Duodenal mucosa (tissue), 2 donors: ENCODE measurements around the gene FBLN5.
A peak's percentile ranks its signal among the peaks of the same experiment; 100 is the strongest.

ENCODE experiments used
- H3K27ac ChIP-seq: one replicate; pipeline ENCODE4 v1.7.0; 2013; ENCODE audit warnings: low read depth, low read length
- H3K27me3 ChIP-seq, 2 donors: one replicate each; pipeline ENCODE4 v1.7.0; 2013; ENCODE audit warnings: low read length in 2 of 2, control low read depth in 1 of 2; ENCODE audit not compliant: insufficient read depth in 2 of 2, control insufficient read depth in 1 of 2
- H3K36me3 ChIP-seq, 2 donors: one replicate each; pipeline ENCODE4 v1.7.0; 2013; ENCODE audit warnings: low read length in 2 of 2, control low read depth in 1 of 2; ENCODE audit not compliant: insufficient read depth in 2 of 2, control insufficient read depth in 1 of 2
- H3K4me1 ChIP-seq, 2 donors: one replicate each; pipeline ENCODE4 v1.7.0; 2013; ENCODE audit warnings: low read length in 2 of 2, control low read depth in 1 of 2; ENCODE audit not compliant: insufficient read depth in 2 of 2, control insufficient read depth in 1 of 2
- H3K4me3 ChIP-seq, 2 donors: one replicate each; pipeline ENCODE4 v1.7.0; 2013; ENCODE audit warnings: low read length in 2 of 2, low read depth in 1 of 2
- H3K9ac ChIP-seq, 2 donors: one replicate each; pipeline ENCODE4 v1.7.0; 2013; ENCODE audit warnings: low read length in 2 of 2, low read depth in 1 of 2
- H3K9me3 ChIP-seq, 2 donors: one replicate each; pipeline ENCODE4 v1.7.0; 2013; ENCODE audit warnings: low read length in 2 of 2, control low read depth in 1 of 2; ENCODE audit not compliant: control insufficient read depth in 1 of 2

The FBLN5 gene

GRCh38 chr14:91888641-91889476 is 58.6 kb downstream of the FBLN5 start:
- H3K27ac ChIP-seq: no peak overlapping the region
- H3K4me1 ChIP-seq: peaks cover 22 to 29% of the 10 kb centered on the region in 2 donors

GRCh38 chr14:91886961-91887360 is 60.5 kb downstream of the FBLN5 start:
- Histone ChIP-seq H3K4me1 (peaks cover 22 to 29% of the 10 kb centered on the region in 2 donors), H3K36me3 (peaks cover 0 to 3% of the 10 kb centered on the region in 2 donors), H3K4me3 (no peak overlapping the region), H3K27ac (no peak overlapping the region), H3K9me3 (no peaks in the 10 kb centered on the region), H3K9ac (no peak overlapping the region), H3K27me3 (no peaks in the 10 kb centered on the region)

More at GRCh38 chr14:91888641-91889476, 58.6 kb downstream of the FBLN5 start:
- peak overlapping the region in 1 of 2 donors; percentile 9 for H3K9ac ChIP-seq
- no peak overlapping the region for H3K4me3 ChIP-seq
- H3K27me3 ChIP-seq: peaks cover 0 to 3% of the 10 kb centered on the region in 2 donors
- H3K9me3 ChIP-seq: no peaks in the 10 kb centered on the region
- H3K36me3 ChIP-seq: peaks cover 0 to 3% of the 10 kb centered on the region in 2 donors

GRCh38 chr14:91885839-91886238 is 61.7 kb downstream of the FBLN5 start:
- Histone ChIP-seq H3K36me3 (peaks cover 0 to 8% of the 10 kb centered on the region in 2 donors), H3K9ac (no peak overlapping the region), H3K4me1 (peaks cover 22 to 23% of the 10 kb centered on the region in 2 donors), H3K4me3 (no peak overlapping the region), H3K27me3 (no peaks in the 10 kb centered on the region), H3K27ac (no peak overlapping the region), H3K9me3 (no peaks in the 10 kb centered on the region)

DNA sequence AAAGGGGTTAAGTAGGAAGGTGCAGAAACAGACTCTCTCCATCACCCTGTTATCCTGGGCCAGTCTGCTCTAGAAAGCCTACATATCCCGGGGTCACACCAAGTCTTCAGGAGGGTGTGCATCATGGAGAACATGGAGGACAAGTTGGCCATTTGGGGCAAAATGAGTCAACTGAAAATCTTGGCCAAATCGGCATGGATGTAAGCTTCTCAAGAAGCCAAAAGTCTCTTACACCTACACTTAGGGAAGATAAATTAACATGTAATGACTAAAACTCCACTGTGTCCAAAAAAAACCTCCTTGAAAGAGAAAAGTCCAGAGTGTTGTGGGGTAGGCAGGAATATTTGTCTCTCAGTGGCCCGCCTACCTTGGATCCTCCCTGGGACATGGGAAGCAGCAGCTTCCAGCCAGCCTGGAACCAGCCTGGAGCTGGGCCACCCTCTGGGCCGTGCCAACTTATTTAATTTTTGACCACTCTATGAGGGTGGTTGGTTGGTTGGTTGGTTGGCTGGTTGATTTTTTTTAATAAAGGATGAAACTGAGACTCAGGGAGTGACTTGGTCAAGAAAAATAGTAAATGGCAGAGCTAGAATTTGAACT is 62.3 kb downstream of the FBLN5 start:
- H3K4me3 ChIP-seq: no peak overlapping the region
- H3K36me3 ChIP-seq: peaks cover 0 to 8% of the 10 kb centered on the region in 2 donors
- H3K27me3 ChIP-seq: no peaks in the 10 kb centered on the region
- H3K27ac ChIP-seq: no peak overlapping the region
- H3K9ac ChIP-seq: no peak overlapping the region
- no peaks in the 10 kb centered on the region for H3K9me3 ChIP-seq
- H3K4me1 ChIP-seq: peaks cover 17 to 18% of the 10 kb centered on the region in 2 donors

DNA sequence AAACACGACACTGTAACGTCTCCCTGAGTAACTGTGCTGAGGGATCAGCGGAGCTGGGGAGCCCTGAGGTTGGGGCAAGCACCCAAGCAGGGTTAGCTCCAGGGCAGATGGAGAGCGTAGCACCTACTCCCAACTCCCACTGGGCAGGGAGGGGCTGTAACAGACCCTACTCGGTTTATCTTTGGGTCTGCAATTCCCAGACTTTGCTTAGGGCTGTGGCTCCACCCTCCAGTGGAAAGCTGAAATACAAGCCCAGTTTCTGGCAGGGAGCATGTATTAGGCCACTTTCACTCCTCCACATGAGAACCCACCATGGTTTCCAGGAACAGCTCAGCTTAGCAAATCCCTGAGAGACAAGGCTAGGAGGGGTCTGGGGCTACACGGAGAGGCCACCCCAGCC is 62.8 kb downstream of the FBLN5 start:
- Histone ChIP-seq H3K9ac (no peak overlapping the region), H3K4me1 (peaks cover 11 to 15% of the 10 kb centered on the region in 2 donors), H3K27me3 (no peaks in the 10 kb centered on the region), H3K4me3 (no peak overlapping the region), H3K27ac (no peak overlapping the region), H3K36me3 (peaks cover 0 to 8% of the 10 kb centered on the region in 2 donors), H3K9me3 (no peaks in the 10 kb centered on the region)

- no peaks in the 10 kb centered on the region for H3K27me3 ChIP-seq
- no peaks in the 10 kb centered on the region for H3K9me3 ChIP-seq
- H3K4me3 ChIP-seq: no peak overlapping the region
- no peak overlapping the region for H3K27ac ChIP-seq
- no peak overlapping the region for H3K9ac ChIP-seq
- H3K36me3 ChIP-seq: peaks cover 0 to 8% of the 10 kb centered on the region in 2 donors
- peaks cover 2 to 6% of the 10 kb centered on the region in 2 donors for H3K4me1 ChIP-seq
These were observed 63.7 kb downstream of the FBLN5 start for GRCh38 chr14:91883753-91884152.

DNA sequence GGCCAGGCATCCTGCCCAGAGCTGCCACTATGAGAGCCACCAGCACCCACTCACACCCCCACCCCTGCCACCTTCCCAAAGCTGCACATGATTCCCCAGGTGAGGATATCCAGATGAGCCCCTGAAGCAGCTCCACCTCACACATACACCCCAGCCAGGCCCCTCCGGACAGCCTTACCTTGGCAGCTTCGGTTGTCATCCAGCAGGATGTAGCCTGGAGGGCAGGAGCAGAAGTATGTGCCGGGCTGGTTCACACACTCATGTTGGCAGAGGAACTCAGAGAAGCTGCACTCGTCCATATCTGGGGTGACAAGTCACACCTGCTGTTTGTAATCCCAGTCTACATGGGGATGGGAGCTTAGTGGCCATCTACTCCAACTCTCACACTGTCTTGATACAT is 64.7 kb downstream of the FBLN5 start:
- Histone ChIP-seq H3K27me3 (no peaks in the 10 kb centered on the region), H3K36me3 (peaks cover 0 to 8% of the 10 kb centered on the region in 2 donors), H3K4me1 (peaks cover 0 to 5% of the 10 kb centered on the region in 2 donors), H3K27ac (no peak overlapping the region), H3K4me3 (no peak overlapping the region), H3K9ac (no peak overlapping the region), H3K9me3 (no peaks in the 10 kb centered on the region)

DNA sequence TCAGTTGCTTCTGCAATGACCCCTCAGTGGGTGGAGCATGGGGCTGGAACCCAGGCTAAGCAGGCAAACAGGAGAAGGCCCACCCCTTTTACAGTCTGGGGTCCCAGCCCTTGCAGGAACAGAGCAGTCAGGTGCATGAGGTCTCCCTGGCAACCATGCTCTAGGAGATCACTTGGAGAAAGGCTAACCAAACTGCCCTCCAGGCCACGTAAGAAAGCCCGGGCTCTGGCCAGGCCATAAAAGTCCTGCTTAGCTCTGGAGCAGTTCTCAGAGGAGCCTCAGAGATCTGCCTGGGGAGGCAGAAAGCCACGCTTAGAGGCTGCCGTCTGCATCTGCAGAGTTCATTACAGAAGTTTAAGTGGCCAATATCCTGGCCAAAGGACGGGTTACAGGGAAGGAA is 65.1 kb downstream of the FBLN5 start:
- H3K4me3 ChIP-seq: no peak overlapping the region
- no peak overlapping the region for H3K27ac ChIP-seq

DNA sequence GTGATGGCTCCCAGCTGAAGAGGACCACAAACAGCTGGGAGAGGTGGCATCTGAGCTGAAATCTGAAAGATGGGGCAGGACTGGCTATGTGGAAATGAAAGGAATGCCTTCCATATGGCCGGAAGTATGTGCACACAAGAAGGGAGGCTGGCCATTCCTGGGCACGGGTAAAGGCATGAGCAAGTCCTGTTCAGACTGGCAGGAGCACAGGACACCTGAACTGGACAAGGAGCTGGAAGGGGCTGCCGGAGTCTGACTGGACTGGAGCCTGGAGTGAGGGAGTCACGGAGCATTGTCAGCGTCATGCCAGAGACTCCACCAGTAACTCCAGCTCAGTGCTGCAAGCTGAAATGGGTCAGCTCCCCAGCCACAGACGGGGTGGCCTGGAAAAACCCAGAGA is 68.3 kb downstream of the FBLN5 start:
- Histone ChIP-seq H3K27ac (no peak overlapping the region), H3K9ac (no peak overlapping the region), H3K9me3 (no peaks in the 10 kb centered on the region), H3K4me3 (no peak overlapping the region), H3K36me3 (peaks cover 0 to 5% of the 10 kb centered on the region in 2 donors), H3K27me3 (no peaks in the 10 kb centered on the region), H3K4me1 (peaks cover 19 to 26% of the 10 kb centered on the region in 2 donors)

More for the DNA sequence above, 65.1 kb downstream of the FBLN5 start:
- no peaks in the 10 kb centered on the region for H3K27me3 ChIP-seq
- H3K9me3 ChIP-seq: no peaks in the 10 kb centered on the region
- peaks cover 0 to 5% of the 10 kb centered on the region in 2 donors for H3K4me1 ChIP-seq
- no peak overlapping the region for H3K9ac ChIP-seq
- peaks cover 0 to 8% of the 10 kb centered on the region in 2 donors for H3K36me3 ChIP-seq

GRCh38 chr14:91878274-91878673 is 69.2 kb downstream of the FBLN5 start:
- Histone ChIP-seq H3K9me3 (no peaks in the 10 kb centered on the region), H3K4me1 (peaks cover 27 to 35% of the 10 kb centered on the region in 2 donors), H3K4me3 (no peak overlapping the region), H3K27me3 (no peaks in the 10 kb centered on the region), H3K9ac (no peak overlapping the region), H3K27ac (no peak overlapping the region), H3K36me3 (peaks cover 0 to 5% of the 10 kb centered on the region in 2 donors)
